HepG2 (cell line): Measurements from ENCODE around the gene MCU. TPM values are rescaled to one million over a fixed set of nuclear protein-coding genes. Genes with fewer than 3 reads are reported as not detected.

ENCODE experiments used
- ATAC-seq: fragments of 200-7000 bp; cut with Tn5 transposase; 3 replicates; pipeline ENCODE4 v1.9.1; 2020; ENCODE audit warnings: mild to moderate bottlenecking, moderate library complexity
- BruUV-seq: library from RNA; stranded (reverse); fragments of 400-500 nt; replicated peaks from 2 replicates; lab custom pipeline; 2021; lab: Mats Ljungman, UMichigan
- CTCF ChIA-PET: fragments of 300-600 bp; formaldehyde crosslinking; extraction: SDS; loops from one replicate; lab custom pipeline; 2021; ENCODE audit warnings: low total read pairs, inconsistent platforms, low intra/inter-chr PET ratio; lab: Yijun Ruan, JAX
- POLR2A ChIA-PET: fragments of 350-600 bp; sonication (Branson Sonifier 250); formaldehyde crosslinking; loops from one replicate; lab custom pipeline; 2020; ENCODE audit warnings: antibody characterized with exemption, inconsistent platforms; lab: Yijun Ruan, JAX
- DNase-seq: peaks from one replicate; pipeline ENCODE4 v3.0.0-alpha.2; 2015; ENCODE audit warnings: low spot score
- FAIRE-seq: peaks from 3 replicates; lab custom pipeline; 2011; peaks lifted over from hg19 to GRCh38; lab: Jason Lieb, UNC
- H2AFZ ChIP-seq: one replicate; pipeline ENCODE4 v1.6.1; 2011; ENCODE audit warnings: low read length, inconsistent platforms
- H3K27ac ChIP-seq: fragments of 300-600 bp; 3 replicates; pipeline ENCODE4 v1.8.0; 2011; ENCODE audit warnings: mixed run types, mild to moderate bottlenecking, mixed read lengths, low read length, inconsistent platforms; ENCODE audit not compliant: insufficient read depth; ENCODE audit errors: extremely low read length
- H3K27me3 ChIP-seq, 2 experiments: fragments of 200-600 bp in 1 of 2; 2 replicates in 1 of 2; 3 replicates in 1 of 2; pipeline versions ENCODE4 v1.6.0 to v1.8.0; 2011; ENCODE audit warnings: low read length in 2 of 2, mild to moderate bottlenecking in 2 of 2, moderate library complexity in 2 of 2, inconsistent platforms in 1 of 2; ENCODE audit not compliant: insufficient read depth in 2 of 2, control insufficient read depth in 1 of 2
- H3K36me3 ChIP-seq, 2 experiments: fragments of 200-600 bp in 1 of 2; replicated peaks in 1 of 2; 2 replicates in 1 of 2; 3 replicates in 1 of 2; pipeline versions ENCODE4 v1.5.1 to v1.8.0; 2011; ENCODE audit warnings: low read length in 2 of 2, inconsistent platforms in 1 of 2; ENCODE audit not compliant: insufficient read depth in 2 of 2, control insufficient read depth in 1 of 2
- H3K4me1 ChIP-seq: 2 replicates; pipeline ENCODE4 v1.5.1; 2012; ENCODE audit warnings: low read length, inconsistent platforms; ENCODE audit not compliant: insufficient read depth
- H3K4me2 ChIP-seq: 2 replicates; pipeline ENCODE4 v1.6.0; 2011; ENCODE audit warnings: low read depth, low read length, inconsistent platforms
- H3K4me3 ChIP-seq, 3 experiments: fragments of 200-600 bp in 1 of 3; sonication (generic), shearing (Covaris generic) in 1 of 3; replicated peaks in 1 of 3; 2 replicates each; pipeline ENCODE4 v1.5.1; 2011 to 2016; ENCODE audit warnings: low read length in 3 of 3, inconsistent platforms in 2 of 3, low read depth in 2 of 3, mild to moderate bottlenecking in 2 of 3, control low read depth in 1 of 3, mixed read lengths in 1 of 3; ENCODE audit not compliant: insufficient read depth in 1 of 3
- H3K79me2 ChIP-seq: one replicate; pipeline ENCODE4 v1.6.1; 2011; ENCODE audit warnings: low read length, inconsistent platforms; ENCODE audit not compliant: insufficient read depth
- H3K9ac ChIP-seq: 2 replicates; pipeline ENCODE4 v1.6.0; 2011; ENCODE audit warnings: mild to moderate bottlenecking, low read depth, low read length, inconsistent platforms; ENCODE audit not compliant: insufficient read depth
- H3K9me3 ChIP-seq: 2 replicates; pipeline ENCODE4 v1.5.1; 2012; ENCODE audit warnings: mild to moderate bottlenecking, low read length
- H4K20me1 ChIP-seq: 2 replicates; pipeline ENCODE4 v1.6.0; 2011; ENCODE audit warnings: inconsistent platforms, mild to moderate bottlenecking, low read length, moderate library complexity; ENCODE audit not compliant: insufficient read depth
- AGO1 ChIP-seq: fragments of 200-400 bp; formaldehyde crosslinking; IDR thresholded peaks from 2 replicates; pipeline ENCODE4 v1.6.1; 2017; ENCODE audit warnings: mild to moderate bottlenecking, low read depth, low read length, moderate library complexity; ENCODE audit not compliant: poor library complexity, severe bottlenecking
- AGO2 ChIP-seq: fragments of 200-400 bp; formaldehyde crosslinking; optimal IDR thresholded peaks from 2 replicates; pipeline ENCODE3; 2017; ENCODE audit warnings: mild to moderate bottlenecking, low read depth, low read length, moderate library complexity
- ATF1 ChIP-seq: IDR thresholded peaks from 2 replicates; pipeline ENCODE4 v1.6.1; 2016; ENCODE audit warnings: mild to moderate bottlenecking, control low read depth
- PREB ChIP-seq: sonication (generic); formaldehyde crosslinking; IDR thresholded peaks from 2 replicates; pipeline ENCODE4 v1.4.0; 2020; ENCODE audit warnings: missing genetic modification reagents
- TAF15 ChIP-seq: fragments of 200-400 bp; formaldehyde crosslinking; IDR thresholded peaks from one replicate; pipeline ENCODE4 v1.6.1; 2018; ENCODE audit warnings: mild to moderate bottlenecking, low read depth, low read length; ENCODE audit not compliant: poor library complexity, severe bottlenecking
- ZFP90 ChIP-seq: sonication (generic); formaldehyde crosslinking; IDR thresholded peaks from 2 replicates; pipeline ENCODE4 v1.8.0; 2022; ENCODE audit warnings: missing genetic modification reagents, mild to moderate bottlenecking, inconsistent platforms, borderline replicate concordance
- ZMYM3 ChIP-seq: sonication (generic); formaldehyde crosslinking; IDR thresholded peaks from 2 replicates; pipeline ENCODE4 v1.5.1; 2020; ENCODE audit warnings: mild to moderate bottlenecking, missing genetic modification reagents
- ZNF142 ChIP-seq: sonication (generic); formaldehyde crosslinking; IDR thresholded peaks from 2 replicates; pipeline ENCODE4 v1.4.0; 2020; ENCODE audit warnings: missing genetic modification reagents
- ZNF468 ChIP-seq: sonication (generic); formaldehyde crosslinking; IDR thresholded peaks from 2 replicates; pipeline ENCODE4 v1.8.0; 2022; ENCODE audit warnings: mild to moderate bottlenecking, moderate library complexity, missing genetic modification reagents
- ZNF781 ChIP-seq: sonication (generic); formaldehyde crosslinking; IDR thresholded peaks from 2 replicates; pipeline ENCODE4 v1.5.1; 2020; ENCODE audit warnings: borderline replicate concordance, mild to moderate bottlenecking, missing genetic modification reagents; ENCODE audit errors: not compliant biosample characterization
- ZXDC ChIP-seq: sonication (generic); formaldehyde crosslinking; IDR thresholded peaks from 2 replicates; pipeline ENCODE4 v1.5.0; 2020; ENCODE audit warnings: mild to moderate bottlenecking, missing genetic modification reagents
- WGBS: methylation state at CpG from one replicate; pipeline ENCODE4 v1.1.6; 2017; ENCODE audit warnings: low lambda C conversion rate; 5-methylcytosine and 5-hydroxymethylcytosine counted together
- in situ Hi-C: cut with HindIII; loops from 2 replicates; pipeline ENCODE4 v1.10.0; 2017; ENCODE audit warnings: low pct_unique_long_range_greater_than_20kb; ENCODE audit not compliant: extremely low pct_ligation_motif_present
- intact Hi-C: fragments of 100-400 bp; cut with micrococcal nuclease; formaldehyde crosslinking; loops from one replicate; pipeline ENCODE4 v1.10.0; 2022; ENCODE audit not compliant: unreplicated experiment
- polyA plus RNA-seq, 8 experiments: library from polyadenylated mRNA; depleted of rRNA in 3 of 8; stranded (reverse) in 7 of 8; unstranded in 1 of 8; fragments of >200 nt; fragmentation: Illumina TruSeq in 4 of 8; extraction: Trizol in 4 of 8; gene quantifications; 2 replicates each; pipeline versions ENCODE4 v1.2.1 to v1.2.3, GENCODE V29; 2011 to 2016; ENCODE audit warnings: low read depth in 4 of 8, missing spikeins in 1 of 8, mixed read lengths in 1 of 8; ENCODE audit not compliant: insufficient read depth in 1 of 8
- total RNA-seq, 5 experiments: library from RNA; depleted of rRNA; stranded (reverse); fragments of >200 nt; fragmentation: Illumina TruSeq; extraction: Trizol; gene quantifications; 2 replicates each; pipeline ENCODE4 v1.2.3, GENCODE V29; 2016; ENCODE audit warnings: low read depth in 1 of 5

The MCU gene
- total and polyA plus RNA-seq, 2 of the 13 experiments (the other 11 are each of a cell fraction or from before 2014, with no cell fraction given): 25.9 to 64.5 TPM

- TF ChIP-seq AGO2: no peak
- TF ChIP-seq ZNF781 (CRISPR knock-in tag): no peak
- TF ChIP-seq PREB (CRISPR knock-in tag): no peak
- TF ChIP-seq ZNF468 (CRISPR knock-in tag): no peak
These were observed 62.5 kb downstream of the MCU start (continued) for GRCh38 chr10:72754275-72755032.

GRCh38 chr10:72756674-72757385 lies 64.9 kb downstream of the MCU start:
- H3K4me1 ChIP-seq: no peaks in the 10 kb centered on the region
- no peak for FAIRE-seq
- H3K4me3 ChIP-seq: no peak overlapping the region
- H2AFZ ChIP-seq: no peak overlapping the region
- ATAC-seq: no peak
- H4K20me1 ChIP-seq: no peaks in the 10 kb centered on the region
- DNase-seq: no peak
- intact Hi-C loops: no loop called here
- H3K9me3 ChIP-seq: no peaks in the 10 kb centered on the region
- no TSS peak for BruUV-seq
- ChIA-PET CTCF (no interaction called here), POLR2A (no interaction called here)
- no peak overlapping the region for H3K4me2 ChIP-seq
- peaks cover 2% of the 10 kb centered on the region for H3K79me2 ChIP-seq
- no peaks in the 10 kb centered on the region for H3K36me3 ChIP-seq
- in situ Hi-C loops: no loop called here
- WGBS: over 99% methylated on average over 7 of the region's 7 CpGs
- no peaks in the 10 kb centered on the region for H3K27me3 ChIP-seq
- no peak overlapping the region for H3K27ac ChIP-seq
- H3K9ac ChIP-seq: no peak overlapping the region
- TF ChIP-seq ATF1 (CRISPR knock-in tag) (no peak), AGO1 (no peak), ZFP90 (CRISPR knock-in tag) (no peak), ZNF142 (CRISPR knock-in tag) (no peak), ZMYM3 (CRISPR knock-in tag) (no peak), TAF15 (no peak), ZXDC (CRISPR knock-in tag) (no peak)
